ENCODE data around the gene IFIH1.

The IFIH1 gene

GRCh38 chr2:162257425-162257824 is 61.1 kb downstream of the IFIH1 start:
- no peak for DNase-seq (ENCODE audit: low read depth in 2 of 2)

DNA sequence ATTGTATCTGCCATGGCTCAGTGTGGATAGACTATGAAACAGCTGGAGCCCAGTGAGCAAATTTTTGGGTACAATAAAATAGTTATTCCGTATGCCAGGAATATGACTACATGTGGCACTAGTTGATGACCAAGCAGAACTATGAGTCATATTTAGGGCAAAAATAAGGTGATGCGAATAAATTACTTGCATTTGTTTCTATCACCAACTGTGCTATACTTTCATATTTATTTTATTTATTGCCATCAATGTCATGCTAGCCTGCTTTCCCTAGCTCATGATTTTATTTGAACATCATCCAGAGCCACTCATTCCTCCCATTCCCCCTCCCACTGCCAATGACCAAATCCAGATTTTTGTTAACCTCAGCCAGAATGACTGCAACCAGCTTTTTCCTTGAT is 61.9 kb downstream of the IFIH1 start:
- DNase-seq (ENCODE audit: low read depth in 2 of 2) = no peak

GRCh38 chr2:162254236-162254871 is 64.1 kb downstream of the IFIH1 start:
- DNase-seq (ENCODE audit: low read depth in 2 of 2) = no peak

DNA sequence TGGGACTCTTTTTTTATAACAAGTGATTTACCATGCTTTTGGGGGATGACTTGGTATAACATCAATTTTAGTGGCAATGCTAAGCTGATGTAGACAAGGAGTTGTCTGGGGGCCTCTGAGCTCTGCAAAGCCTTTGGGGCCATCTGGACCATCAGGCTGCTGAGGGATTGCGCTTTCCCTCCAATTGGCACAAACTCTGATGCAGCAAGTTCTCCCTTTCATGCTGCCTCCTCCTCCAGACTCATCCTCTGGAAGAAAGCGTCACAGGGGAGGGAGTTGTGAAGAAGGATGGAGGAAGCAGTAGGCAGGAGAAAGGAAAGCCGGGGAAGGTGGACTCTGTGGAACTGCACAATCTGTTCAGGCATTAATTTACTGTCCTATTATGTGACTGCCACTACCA is 65.0 kb downstream of the IFIH1 start:
- no peak for DNase-seq (ENCODE audit: low read depth in 2 of 2)

- no peak for DNase-seq (ENCODE audit: low read depth in 2 of 2)
These were observed 66.3 kb downstream of the IFIH1 start for GRCh38 chr2:162252153-162252552.

DNA sequence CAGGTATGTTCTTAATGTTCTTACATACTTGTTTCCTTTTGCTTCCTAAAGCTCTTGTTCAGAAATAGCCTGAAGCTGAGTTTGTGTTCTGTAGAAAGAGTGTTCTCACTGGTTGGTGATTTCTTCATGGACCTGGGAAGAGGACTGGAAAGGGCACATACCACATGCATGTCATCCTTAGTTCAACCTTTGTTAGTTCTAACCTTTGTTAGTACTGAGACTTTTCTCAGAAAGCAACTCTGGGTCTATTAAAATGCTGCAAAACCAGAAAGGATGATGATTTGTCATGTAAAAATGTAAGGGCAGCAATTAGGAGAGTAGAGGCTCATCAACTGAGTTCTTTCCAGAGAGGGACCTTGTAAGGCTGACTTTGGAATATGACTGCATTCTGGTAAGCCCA is 72.7 kb downstream of the IFIH1 start:
- no peak for DNase-seq (ENCODE audit: low read depth in 2 of 2)

DNA sequence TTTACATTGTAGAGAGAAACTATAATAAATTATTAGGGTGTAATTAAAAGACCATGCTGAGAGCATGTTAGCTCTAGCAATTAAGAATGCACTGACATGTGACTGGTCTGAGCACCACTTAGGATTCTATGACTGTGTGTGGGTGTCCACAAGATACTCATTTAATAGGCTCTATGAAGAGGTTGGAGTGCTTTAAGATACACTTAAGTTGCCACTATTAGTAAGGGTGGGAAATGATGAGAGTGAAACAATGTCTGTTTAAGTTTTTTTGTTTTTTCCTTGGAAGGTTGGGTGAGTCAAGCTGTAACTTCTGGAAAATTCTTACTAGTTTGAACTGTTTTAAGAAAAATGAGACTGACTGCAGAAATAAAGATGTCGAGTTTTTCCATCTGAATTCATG is 73.4 kb downstream of the IFIH1 start:
- DNase-seq (ENCODE audit: low read depth in 2 of 2) = no peak

DNA sequence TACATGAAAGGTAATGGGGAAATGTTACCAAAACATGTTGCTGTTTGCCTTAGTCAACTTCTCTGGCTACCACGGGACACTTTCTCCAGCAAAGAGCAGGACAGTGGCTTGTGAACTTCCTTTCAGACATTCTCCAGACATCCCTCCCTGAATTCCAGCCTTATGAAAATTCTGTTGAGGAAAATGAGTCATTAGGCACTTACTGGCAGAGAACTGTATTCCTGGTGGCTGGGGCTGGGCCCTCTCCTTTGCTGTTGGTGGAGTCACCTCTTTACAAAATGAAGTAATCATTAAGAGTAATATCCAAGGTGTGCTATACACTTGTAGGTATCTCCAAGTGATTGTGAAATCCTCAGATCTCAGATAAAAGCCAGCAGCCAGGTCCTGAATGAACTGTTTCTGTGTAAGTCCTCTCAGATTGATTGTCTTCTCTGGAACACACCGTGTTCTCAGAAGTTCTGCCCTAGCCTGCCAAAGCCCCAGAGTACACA is 73.9 kb downstream of the IFIH1 start:
- no peak for DNase-seq (ENCODE audit: low read depth in 2 of 2)

DNA sequence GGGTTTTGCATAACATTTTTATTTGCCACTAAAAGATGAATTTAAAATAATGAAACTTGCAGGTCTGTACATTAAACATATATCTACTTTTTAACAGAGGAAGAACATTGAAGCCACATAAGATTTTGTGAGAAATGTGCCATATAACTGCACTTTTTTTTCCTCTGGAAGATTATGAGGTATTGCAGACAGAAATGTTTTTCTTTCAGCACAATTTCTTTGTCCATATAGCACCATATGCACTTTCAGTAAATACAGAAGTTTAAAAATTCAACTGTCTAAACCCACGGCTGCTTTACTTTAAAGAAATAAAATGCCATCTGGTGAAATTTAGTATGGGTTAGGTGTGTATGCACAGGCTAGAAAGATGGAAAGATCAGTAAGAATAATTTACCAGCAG is 74.8 kb downstream of the IFIH1 start:
- DNase-seq (ENCODE audit: low read depth in 2 of 2) = no peak

GRCh38 chr2:162243294-162243693 is 75.2 kb downstream of the IFIH1 start, which contains the start of gene FAP:
TSS of gene FAP (minus strand) at chr2:162243445. CDS start at chr2:162243327, 118 bp downstream.
- no peak for DNase-seq (ENCODE audit: low read depth in 2 of 2)

GRCh38 chr2:162242586-162243280 is 75.8 kb downstream of the IFIH1 start:
- no peak for DNase-seq (ENCODE audit: low read depth in 2 of 2)

GRCh38 chr2:162241571-162241970 is 76.9 kb downstream of the IFIH1 start:
- no peak for DNase-seq (ENCODE audit: low read depth in 2 of 2)

DNA sequence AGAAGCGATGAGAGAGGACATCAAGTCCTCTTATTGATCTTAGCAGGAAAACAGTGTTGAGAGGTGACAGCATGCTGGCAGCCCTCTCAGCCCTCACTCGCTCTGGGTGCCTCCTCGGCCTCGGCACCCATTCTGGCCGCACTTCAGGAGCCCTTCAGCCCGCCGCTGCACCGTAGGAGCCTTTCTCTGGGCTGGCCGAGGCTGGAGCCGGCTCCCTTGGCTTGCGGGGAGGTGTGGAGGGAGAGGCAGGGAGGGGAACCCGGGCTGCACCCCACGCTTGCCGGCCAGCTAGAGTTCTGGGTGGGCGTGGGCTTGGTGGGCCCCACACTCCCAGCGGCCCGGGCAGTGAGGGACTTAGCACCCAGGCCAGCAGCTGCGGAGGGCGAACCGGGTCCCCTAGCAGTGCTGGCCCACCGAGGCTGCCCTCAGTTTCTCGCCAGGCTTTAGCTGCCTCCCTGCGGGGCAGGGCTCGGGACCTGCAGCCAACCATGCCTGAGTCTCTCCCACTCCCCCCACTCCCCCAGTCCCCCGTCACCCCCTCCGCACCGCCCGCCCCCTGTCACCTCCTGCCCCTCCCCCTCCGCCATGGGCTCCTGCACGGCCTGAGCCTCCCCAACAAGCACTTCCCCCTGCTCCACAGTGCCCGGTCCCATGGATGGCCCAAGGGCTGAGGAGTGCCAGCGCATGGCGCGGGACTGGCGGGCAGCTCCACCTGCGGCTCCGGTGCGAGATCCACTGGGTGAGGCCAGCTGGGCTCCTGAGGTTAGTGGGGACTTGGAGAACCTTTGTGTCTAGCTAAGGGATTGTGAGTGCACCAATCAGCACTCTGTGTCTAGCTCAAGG is 83.6 kb downstream of the IFIH1 start:
- no peak for DNase-seq (ENCODE audit: low read depth in 2 of 2)

GRCh38 chr2:162233197-162233596 is 85.3 kb downstream of the IFIH1 start:
- DNase-seq (ENCODE audit: low read depth in 2 of 2) = no peak

- no peak for DNase-seq (ENCODE audit: low read depth in 2 of 2)
These were observed 85.8 kb downstream of the IFIH1 start for GRCh38 chr2:162232671-162233070.

DNA sequence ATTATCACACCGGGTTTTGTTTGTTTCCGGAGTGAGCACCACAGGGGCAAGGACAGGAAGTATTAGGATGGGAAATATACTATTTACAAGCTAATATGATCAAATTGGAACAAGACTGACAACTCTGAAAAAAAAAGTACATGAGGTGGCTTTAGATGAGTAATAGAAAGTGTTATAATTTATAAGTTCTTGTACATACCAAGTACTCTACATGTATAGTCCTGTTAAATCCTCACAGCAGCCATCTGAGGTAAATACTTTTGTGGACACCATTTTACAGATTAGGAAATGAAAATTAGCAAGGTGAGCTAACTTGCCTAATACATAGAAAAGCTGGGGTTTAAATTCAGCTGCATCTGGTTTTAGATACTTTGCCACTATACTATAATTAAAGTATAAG is 86.5 kb downstream of the IFIH1 start:
- DNase-seq (ENCODE audit: low read depth in 2 of 2) = no peak

DNA sequence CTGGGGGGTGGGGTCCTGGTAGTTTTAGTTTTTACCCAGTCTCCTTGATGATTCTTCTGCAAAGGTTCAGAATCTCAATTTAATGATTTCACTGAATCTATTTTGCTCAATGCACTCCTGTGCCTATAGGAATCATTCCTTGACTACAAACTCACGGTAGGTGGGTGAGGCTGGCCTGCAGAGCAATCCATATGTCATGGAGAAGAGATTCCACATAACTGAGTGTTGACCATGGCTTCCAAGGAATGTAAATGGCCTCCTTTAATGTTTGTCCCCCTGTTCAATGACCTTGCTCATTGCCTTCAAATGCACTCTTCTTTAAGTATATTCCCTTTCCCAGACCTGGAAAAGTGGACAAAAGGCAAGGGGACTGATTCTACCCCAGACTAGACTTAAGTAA is 87.7 kb downstream of the IFIH1 start:
- no peak for DNase-seq (ENCODE audit: low read depth in 2 of 2)

GRCh38 chr2:162226836-162227235 is 91.6 kb downstream of the IFIH1 start:
- DNase-seq (ENCODE audit: low read depth in 2 of 2) = no peak

GRCh38 chr2:162221064-162221463 is 97.4 kb downstream of the IFIH1 start:
- DNase-seq (ENCODE audit: low read depth in 2 of 2) = peak; percentile 24 to 31

DNA sequence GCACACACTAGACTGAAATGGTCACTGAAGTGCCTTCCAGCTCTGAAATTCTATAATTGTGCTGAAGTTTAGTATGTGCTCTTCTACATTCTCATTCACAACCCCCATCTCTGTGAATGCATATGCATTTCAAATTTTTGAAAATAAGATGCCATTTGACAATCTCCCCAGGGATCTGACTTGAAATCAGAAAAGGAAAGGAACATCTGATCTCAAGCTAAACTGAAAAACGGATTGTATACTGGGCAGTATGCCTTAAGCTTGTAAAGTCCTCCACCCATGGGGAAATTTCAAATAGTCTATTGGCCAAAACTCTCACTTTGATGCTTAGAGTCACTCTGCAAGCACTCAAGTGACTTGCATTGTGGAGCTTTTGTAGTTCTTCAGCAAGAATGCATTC is 98.1 kb downstream of the IFIH1 start:
- DNase-seq (ENCODE audit: low read depth in 2 of 2) = no peak

DNA sequence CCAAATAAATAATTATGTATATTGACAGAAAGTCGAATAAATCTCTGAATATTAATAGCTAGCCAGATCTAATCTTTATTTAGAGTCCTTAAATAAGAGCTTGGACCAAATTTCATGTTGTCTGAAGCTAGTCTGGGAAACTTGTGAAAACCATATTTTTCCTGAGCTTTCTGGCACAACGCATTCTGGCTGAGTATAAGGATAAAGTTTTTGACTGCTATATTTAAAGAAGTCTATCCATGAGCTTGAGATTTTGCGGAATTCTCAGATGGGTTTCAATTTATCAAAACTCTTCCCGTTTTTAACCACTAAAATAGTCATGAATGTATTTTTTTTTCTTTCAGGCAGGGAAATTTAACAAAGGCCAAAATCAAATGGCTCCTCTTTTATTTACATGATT is 99.1 kb downstream of the IFIH1 start:
- no peak for DNase-seq (ENCODE audit: low read depth in 2 of 2)

GRCh38 chr2:162217598-162217997 is 100.9 kb downstream of the IFIH1 start:
- no peak for DNase-seq (ENCODE audit: low read depth in 2 of 2)
